Progenitor cell of endocrine pancreas (in vitro differentiated cells): ENCODE data around the gene FMO4. TPM values are rescaled to one million over a fixed set of nuclear protein-coding genes. Genes with fewer than 3 reads are reported as not detected.

Experiments used
- DNase-seq: peaks from one replicate; pipeline ENCODE4 v3.0.0; 2021; ENCODE audit warnings: low spot score; ENCODE audit not compliant: unreplicated experiment
- H3K27ac Mint-ChIP-seq: 2 replicates; pipeline ENCODE4 v1.8.0; 2021; ENCODE audit warnings: mild to moderate bottlenecking, moderate library complexity, mixed read lengths
- H3K27me3 Mint-ChIP-seq: 2 replicates; pipeline ENCODE4 v1.8.0; 2021; ENCODE audit warnings: mixed read lengths
- H3K36me3 Mint-ChIP-seq: 2 replicates; pipeline ENCODE4 v1.8.0; 2022; ENCODE audit warnings: mixed read lengths; ENCODE audit not compliant: insufficient read depth
- H3K4me1 Mint-ChIP-seq: 2 replicates; pipeline ENCODE4 v1.8.0; 2021; ENCODE audit warnings: low read depth, mixed read lengths
- H3K4me3 Mint-ChIP-seq: 2 replicates; pipeline ENCODE4 v1.8.0; 2021; ENCODE audit warnings: low read depth, mild to moderate bottlenecking, moderate library complexity, mixed read lengths
- H3K9me3 Mint-ChIP-seq: 2 replicates; pipeline ENCODE4 v1.8.0; 2021; ENCODE audit warnings: low read depth, mixed read lengths
- long read RNA-seq: library from polyadenylated mRNA; unstranded; transcript quantifications from one replicate; pipeline ENCODE4 v2.0.0, GENCODE V29; 2020
- total RNA-seq: library from RNA; stranded (reverse); gene quantifications from 2 replicates; pipeline ENCODE4 v1.2.1, GENCODE V29; 2021
- TF ChIP-seq, protein P1 (sequence below): fragments of 200-600 bp; sonication (generic); IDR thresholded peaks from one replicate; pipeline ENCODE4 v1.5.0; 2021; ENCODE audit warnings: antibody characterized with exemption, mild to moderate bottlenecking; ENCODE audit not compliant: unreplicated experiment

Gene FMO4
- total RNA-seq, result 3.7 and 4.5 TPM in 2 replicates
- long read RNA-seq, transcript FMO4-201 (10 exons, 2,252 nt), result major isoform, 19 of 41 reads
- long read RNA-seq, partial matches to known transcripts, result 7 of 41 reads
- long read RNA-seq, other reads (novel, unspliced or antisense), result 15 of 41 reads

DNA sequence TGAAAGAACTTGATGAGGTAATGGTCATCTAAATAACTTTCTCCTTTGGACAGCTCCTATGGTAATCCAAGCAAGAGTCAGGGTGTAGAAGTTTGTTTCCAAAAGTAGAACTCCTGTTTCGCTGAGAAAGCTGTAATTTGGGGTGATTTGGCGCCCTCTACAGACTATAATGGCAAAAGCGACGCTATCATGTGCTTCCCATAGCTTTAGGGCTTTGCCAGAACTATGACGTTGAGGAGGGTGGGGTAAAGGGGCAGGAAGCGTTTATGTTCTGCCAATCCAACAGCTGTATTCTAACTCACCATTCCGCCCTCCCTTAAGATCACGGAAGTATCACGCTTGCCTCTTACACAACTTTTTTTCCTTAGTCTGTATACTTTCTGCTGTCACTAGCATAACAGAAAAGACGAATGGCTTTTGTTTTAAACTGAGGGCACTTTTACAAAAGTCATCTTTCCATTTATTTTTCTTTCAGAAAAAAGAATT lies at the start of gene FMO4:
TSS of gene FMO4 (plus strand) at position 349 of the 486 bp plus-strand sequence. CDS start 5,643 bp downstream, outside the sequence.
- DNase-seq, result peak; percentile 58

GRCh38 chr1:171265686-171266085 lies 48.3 kb upstream of the FMO4 start:
- H3K4me3 Mint-ChIP-seq, result no peak overlapping the region
- peaks cover 1% of the 10 kb centered on the region for H3K36me3 Mint-ChIP-seq
- H3K4me1 Mint-ChIP-seq, result peaks cover 6% of the 10 kb centered on the region
- TF ChIP-seq, protein P1, sequence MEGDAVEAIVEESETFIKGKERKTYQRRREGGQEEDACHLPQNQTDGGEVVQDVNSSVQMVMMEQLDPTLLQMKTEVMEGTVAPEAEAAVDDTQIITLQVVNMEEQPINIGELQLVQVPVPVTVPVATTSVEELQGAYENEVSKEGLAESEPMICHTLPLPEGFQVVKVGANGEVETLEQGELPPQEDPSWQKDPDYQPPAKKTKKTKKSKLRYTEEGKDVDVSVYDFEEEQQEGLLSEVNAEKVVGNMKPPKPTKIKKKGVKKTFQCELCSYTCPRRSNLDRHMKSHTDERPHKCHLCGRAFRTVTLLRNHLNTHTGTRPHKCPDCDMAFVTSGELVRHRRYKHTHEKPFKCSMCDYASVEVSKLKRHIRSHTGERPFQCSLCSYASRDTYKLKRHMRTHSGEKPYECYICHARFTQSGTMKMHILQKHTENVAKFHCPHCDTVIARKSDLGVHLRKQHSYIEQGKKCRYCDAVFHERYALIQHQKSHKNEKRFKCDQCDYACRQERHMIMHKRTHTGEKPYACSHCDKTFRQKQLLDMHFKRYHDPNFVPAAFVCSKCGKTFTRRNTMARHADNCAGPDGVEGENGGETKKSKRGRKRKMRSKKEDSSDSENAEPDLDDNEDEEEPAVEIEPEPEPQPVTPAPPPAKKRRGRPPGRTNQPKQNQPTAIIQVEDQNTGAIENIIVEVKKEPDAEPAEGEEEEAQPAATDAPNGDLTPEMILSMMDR, result no peak
- H3K27me3 Mint-ChIP-seq, result peaks cover 3% of the 10 kb centered on the region
- no peak for DNase-seq
- H3K27ac Mint-ChIP-seq, result no peak overlapping the region
- H3K9me3 Mint-ChIP-seq, result peaks cover 5% of the 10 kb centered on the region

More for the DNA sequence above, at the start of gene FMO4:
- TF ChIP-seq, protein P1, result peak; percentile 91
- H3K27ac Mint-ChIP-seq, result peak within 1 kb of the TSS; percentile 88
- H3K27me3 Mint-ChIP-seq, result no peaks in the 10 kb centered on the region
- H3K4me1 Mint-ChIP-seq, result peaks cover 9% of the 10 kb centered on the region
- peak within 1 kb of the TSS; percentile 71 for H3K4me3 Mint-ChIP-seq
- no peaks in the 10 kb centered on the region for H3K9me3 Mint-ChIP-seq
- peaks cover 5% of the 10 kb centered on the region for H3K36me3 Mint-ChIP-seq

GRCh38 chr1:171266930-171267329 lies 47.1 kb upstream of the FMO4 start:
- peaks cover 6% of the 10 kb centered on the region for H3K4me1 Mint-ChIP-seq
- H3K27ac Mint-ChIP-seq, result no peak overlapping the region
- H3K9me3 Mint-ChIP-seq, result peaks cover 5% of the 10 kb centered on the region
- no peak overlapping the region for H3K4me3 Mint-ChIP-seq
- H3K27me3 Mint-ChIP-seq, result peaks cover 2% of the 10 kb centered on the region
- H3K36me3 Mint-ChIP-seq, result peaks cover 1% of the 10 kb centered on the region
- TF ChIP-seq, protein P1, result no peak
- no peak for DNase-seq

DNA sequence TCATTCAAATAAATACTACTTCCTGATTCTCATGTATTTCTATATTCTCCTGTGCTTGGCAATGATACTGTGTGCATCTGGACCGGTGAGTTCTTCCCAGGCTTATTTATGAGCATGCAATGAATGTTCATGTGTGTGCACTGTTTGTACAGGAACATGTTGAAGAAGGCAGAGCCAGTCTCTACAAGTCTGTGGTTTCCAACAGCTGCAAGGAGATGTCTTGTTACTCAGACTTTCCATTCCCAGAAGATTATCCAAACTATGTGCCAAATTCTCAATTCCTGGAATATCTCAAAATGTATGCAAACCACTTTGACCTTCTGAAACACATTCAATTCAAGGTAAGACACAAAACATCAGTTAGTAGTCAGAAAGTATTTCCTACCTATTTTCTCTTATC lies 46.6 kb upstream of the FMO4 start:
- peaks cover 5% of the 10 kb centered on the region for H3K9me3 Mint-ChIP-seq
- DNase-seq, result no peak
- H3K27me3 Mint-ChIP-seq, result peaks cover 2% of the 10 kb centered on the region
- no peak overlapping the region for H3K27ac Mint-ChIP-seq
- H3K36me3 Mint-ChIP-seq, result peaks cover 1% of the 10 kb centered on the region
- H3K4me3 Mint-ChIP-seq, result no peak overlapping the region
- peaks cover 6% of the 10 kb centered on the region for H3K4me1 Mint-ChIP-seq
- TF ChIP-seq, protein P1, result no peak

DNA sequence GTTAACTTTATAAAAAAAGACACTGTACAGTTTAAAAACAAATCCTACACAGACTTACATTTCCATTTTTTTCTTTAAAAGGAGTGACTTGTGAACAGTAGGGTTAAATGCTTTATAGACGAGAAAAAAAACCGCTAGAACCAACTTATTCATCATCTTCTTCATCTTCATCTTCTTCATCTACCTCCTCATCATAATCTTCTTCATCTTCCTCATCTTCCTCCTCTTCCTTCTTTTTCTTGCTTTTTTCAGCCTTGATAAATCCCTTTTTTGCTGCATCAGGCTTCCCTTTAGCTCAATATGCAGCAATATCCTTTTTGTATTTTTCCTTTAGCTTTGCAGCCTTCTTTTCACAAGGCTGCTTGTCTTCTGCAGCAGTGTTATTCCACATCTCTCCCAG lies 43.2 kb upstream of the FMO4 start:
- Mint-ChIP-seq H3K9me3 (peaks cover 5% of the 10 kb centered on the region), H3K4me3 (no peak overlapping the region), H3K36me3 (peaks cover 1% of the 10 kb centered on the region), H3K4me1 (peaks cover 4% of the 10 kb centered on the region), H3K27ac (no peak overlapping the region), H3K27me3 (peaks cover 2% of the 10 kb centered on the region)
- no peak for DNase-seq
- TF ChIP-seq, protein P1, result no peak
